Neural cell (in vitro differentiated cells): ENCODE measurements around the gene SHOX.

Source experiments
- EP300 ChIP-seq: fragments of 450-650 bp; conservative IDR thresholded peaks from 2 replicates; pipeline ENCODE4 v1.6.1; 2014; ENCODE audit warnings: antibody characterized with exemption, mild to moderate bottlenecking, moderate library complexity; ENCODE audit not compliant: poor library complexity, severe bottlenecking
- EZH2 ChIP-seq: fragments of 200-600, 300-800 bp; shearing (Covaris generic), sonication (generic); IDR thresholded peaks from 2 replicates; pipeline ENCODE4 v1.6.1; 2014; ENCODE audit warnings: antibody characterized with exemption, low read length, borderline replicate concordance, mild to moderate bottlenecking; ENCODE audit not compliant: insufficient read depth, poor library complexity, severe bottlenecking
- POLR2AphosphoS5 ChIP-seq: IDR thresholded peaks from 2 replicates; pipeline ENCODE4 v1.6.1; 2012
- RAD21 ChIP-seq: fragments of 450-650 bp; conservative IDR thresholded peaks from 2 replicates; pipeline ENCODE4 v1.6.1; 2014; ENCODE audit warnings: antibody characterized with exemption, mild to moderate bottlenecking, moderate library complexity
- SMC3 ChIP-seq: fragments of 450-650 bp; conservative IDR thresholded peaks from 2 replicates; pipeline ENCODE4 v1.6.1; 2014; ENCODE audit warnings: antibody characterized with exemption, mild to moderate bottlenecking, moderate library complexity; ENCODE audit not compliant: poor library complexity
- TAF1 ChIP-seq: IDR thresholded peaks from 2 replicates; pipeline ENCODE4 v1.6.1; 2012; ENCODE audit warnings: low read depth
- TF ChIP-seq, protein P1 (sequence below): fragments of 450-650 bp; IDR thresholded peaks from 2 replicates; pipeline ENCODE4 v1.5.1; 2014; ENCODE audit warnings: antibody characterized with exemption, mild to moderate bottlenecking, moderate library complexity; ENCODE audit not compliant: poor library complexity, severe bottlenecking
- TF ChIP-seq, protein P2 (sequence below): IDR thresholded peaks from 2 replicates; pipeline ENCODE4 v1.6.1; 2012; ENCODE audit warnings: borderline replicate concordance

- TF ChIP-seq, protein P1, sequence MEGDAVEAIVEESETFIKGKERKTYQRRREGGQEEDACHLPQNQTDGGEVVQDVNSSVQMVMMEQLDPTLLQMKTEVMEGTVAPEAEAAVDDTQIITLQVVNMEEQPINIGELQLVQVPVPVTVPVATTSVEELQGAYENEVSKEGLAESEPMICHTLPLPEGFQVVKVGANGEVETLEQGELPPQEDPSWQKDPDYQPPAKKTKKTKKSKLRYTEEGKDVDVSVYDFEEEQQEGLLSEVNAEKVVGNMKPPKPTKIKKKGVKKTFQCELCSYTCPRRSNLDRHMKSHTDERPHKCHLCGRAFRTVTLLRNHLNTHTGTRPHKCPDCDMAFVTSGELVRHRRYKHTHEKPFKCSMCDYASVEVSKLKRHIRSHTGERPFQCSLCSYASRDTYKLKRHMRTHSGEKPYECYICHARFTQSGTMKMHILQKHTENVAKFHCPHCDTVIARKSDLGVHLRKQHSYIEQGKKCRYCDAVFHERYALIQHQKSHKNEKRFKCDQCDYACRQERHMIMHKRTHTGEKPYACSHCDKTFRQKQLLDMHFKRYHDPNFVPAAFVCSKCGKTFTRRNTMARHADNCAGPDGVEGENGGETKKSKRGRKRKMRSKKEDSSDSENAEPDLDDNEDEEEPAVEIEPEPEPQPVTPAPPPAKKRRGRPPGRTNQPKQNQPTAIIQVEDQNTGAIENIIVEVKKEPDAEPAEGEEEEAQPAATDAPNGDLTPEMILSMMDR = no peak
- no peak for TF ChIP-seq POLR2AphosphoS5
- TF ChIP-seq EZH2 = no peak
- TF ChIP-seq SMC3 = no peak
- no peak for TF ChIP-seq EP300
- no peak for TF ChIP-seq RAD21
- TF ChIP-seq TAF1 = no peak
- TF ChIP-seq, protein P2, sequence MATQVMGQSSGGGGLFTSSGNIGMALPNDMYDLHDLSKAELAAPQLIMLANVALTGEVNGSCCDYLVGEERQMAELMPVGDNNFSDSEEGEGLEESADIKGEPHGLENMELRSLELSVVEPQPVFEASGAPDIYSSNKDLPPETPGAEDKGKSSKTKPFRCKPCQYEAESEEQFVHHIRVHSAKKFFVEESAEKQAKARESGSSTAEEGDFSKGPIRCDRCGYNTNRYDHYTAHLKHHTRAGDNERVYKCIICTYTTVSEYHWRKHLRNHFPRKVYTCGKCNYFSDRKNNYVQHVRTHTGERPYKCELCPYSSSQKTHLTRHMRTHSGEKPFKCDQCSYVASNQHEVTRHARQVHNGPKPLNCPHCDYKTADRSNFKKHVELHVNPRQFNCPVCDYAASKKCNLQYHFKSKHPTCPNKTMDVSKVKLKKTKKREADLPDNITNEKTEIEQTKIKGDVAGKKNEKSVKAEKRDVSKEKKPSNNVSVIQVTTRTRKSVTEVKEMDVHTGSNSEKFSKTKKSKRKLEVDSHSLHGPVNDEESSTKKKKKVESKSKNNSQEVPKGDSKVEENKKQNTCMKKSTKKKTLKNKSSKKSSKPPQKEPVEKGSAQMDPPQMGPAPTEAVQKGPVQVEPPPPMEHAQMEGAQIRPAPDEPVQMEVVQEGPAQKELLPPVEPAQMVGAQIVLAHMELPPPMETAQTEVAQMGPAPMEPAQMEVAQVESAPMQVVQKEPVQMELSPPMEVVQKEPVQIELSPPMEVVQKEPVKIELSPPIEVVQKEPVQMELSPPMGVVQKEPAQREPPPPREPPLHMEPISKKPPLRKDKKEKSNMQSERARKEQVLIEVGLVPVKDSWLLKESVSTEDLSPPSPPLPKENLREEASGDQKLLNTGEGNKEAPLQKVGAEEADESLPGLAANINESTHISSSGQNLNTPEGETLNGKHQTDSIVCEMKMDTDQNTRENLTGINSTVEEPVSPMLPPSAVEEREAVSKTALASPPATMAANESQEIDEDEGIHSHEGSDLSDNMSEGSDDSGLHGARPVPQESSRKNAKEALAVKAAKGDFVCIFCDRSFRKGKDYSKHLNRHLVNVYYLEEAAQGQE = no peak
Observed at GRCh38 chrX:646228-646495, 15.6 kb downstream of the SHOX start.
